ENCODE data around the gene MELTF. TPM values are rescaled to one million over a fixed set of nuclear protein-coding genes. Genes with fewer than 3 reads are reported as not detected.

MELTF gene
- total RNA-seq, 1 experiment from 2014 or later, result 7.3 TPM

GRCh38 chr3:196970547-196971093 is 59.0 kb downstream of the MELTF start:
- H3K27me3 Mint-ChIP-seq (ENCODE audit: low read depth), result peaks cover 55% of the 10 kb centered on the region
- peaks cover 3% of the 10 kb centered on the region; the same call in 1 of the 2 replicates for H3K9me3 Mint-ChIP-seq
- ATAC-seq (no peak), DNase-seq (ENCODE audit: low spot score) (no peak)
- ChIA-PET CTCF (interaction anchor here (1.1 to 1.4 kb wide), 4 partner anchors 11 to 361 kb away, joined by 3 to 7 read pairs (median 4); partner anchors contain the start of gene NCBP2), POLR2A (no interaction called here)
- peaks cover 10% of the 10 kb centered on the region for H3K4me1 Mint-ChIP-seq
- no peak overlapping the region for H3K27ac Mint-ChIP-seq
- no peak for TF ChIP-seq TEAD4 (CRISPR knock-in tag; IDR thresholded peaks at IDR 0.05)
- TF ChIP-seq OVOL2 (CRISPR knock-in tag; IDR thresholded peaks at IDR 0.05; ENCODE audit: borderline replicate concordance), result no peak
- TF ChIP-seq SMAD4 (CRISPR knock-in tag; IDR thresholded peaks at IDR 0.05), result no peak
- no peak for TF ChIP-seq MXD4 (CRISPR knock-in tag; IDR thresholded peaks at IDR 0.05; ENCODE audit: borderline replicate concordance)
- H3K4me3 Mint-ChIP-seq, result peak overlapping the region; percentile 61
- peaks cover 3% of the 10 kb centered on the region; the same call in 1 of the 2 replicates for H3K36me3 Mint-ChIP-seq

DNA sequence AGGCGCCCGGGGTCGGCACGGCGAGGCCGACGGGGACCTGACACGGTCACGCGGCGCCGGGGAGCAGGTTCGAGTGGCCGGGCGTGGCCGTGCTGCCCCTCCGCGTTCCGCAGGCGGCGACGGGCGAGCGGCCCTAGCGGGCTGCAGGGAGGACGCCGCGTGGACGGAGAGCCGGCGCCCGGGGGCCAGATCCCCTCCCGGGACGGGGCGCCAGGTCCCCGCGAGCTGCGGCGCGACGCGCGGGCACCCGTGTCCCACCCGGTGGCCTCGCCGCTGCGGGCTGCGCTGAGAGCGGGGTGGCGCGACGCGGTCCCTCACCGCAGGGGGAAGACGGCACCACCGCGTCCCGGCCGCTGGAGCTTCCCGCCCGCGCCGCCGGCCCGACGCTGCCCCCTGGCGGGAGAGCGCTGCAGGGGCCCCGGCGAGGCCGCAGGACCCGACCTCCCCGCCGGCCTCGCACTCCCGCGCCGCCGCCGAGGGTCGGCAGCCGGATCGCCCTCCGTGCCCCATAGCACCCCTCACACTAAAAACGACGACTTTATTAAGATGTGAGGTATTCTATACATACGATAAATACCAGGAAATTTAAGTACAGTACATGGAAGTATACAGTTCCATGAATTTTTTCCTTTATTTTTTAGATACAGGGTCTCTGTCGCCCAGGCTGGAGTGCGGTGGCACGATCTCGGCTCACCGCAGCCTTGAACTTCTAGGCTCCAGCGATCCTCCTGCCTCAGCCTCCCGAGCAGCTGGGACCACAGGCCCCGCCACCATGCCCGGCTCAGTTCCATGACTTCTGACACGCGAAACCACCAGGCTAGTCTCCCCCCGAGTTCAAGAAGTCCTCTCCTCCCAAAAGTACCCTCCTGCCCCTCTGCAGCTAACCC is 59.7 kb downstream of the MELTF start:
- CTCF ChIA-PET, result interaction anchor here (0.6 to 1.4 kb wide), 12 partner anchors 10 to 360 kb away, joined by 3 to 10 read pairs (median 4); partner anchors contain the start of genes MELTF and NCBP2
- ATAC-seq (peak; percentile 60), DNase-seq (ENCODE audit: low spot score) (peak; percentile 66)
- peaks cover 10% of the 10 kb centered on the region for H3K4me1 Mint-ChIP-seq
- POLR2A ChIA-PET, result interaction anchor here (0.5 kb wide), 1 partner anchor 488 kb away, joined by 3 read pairs; no protein-coding TSS in a partner anchor
- H3K27me3 Mint-ChIP-seq (ENCODE audit: low read depth), result peaks cover 62% of the 10 kb centered on the region
- no peak overlapping the region for H3K27ac Mint-ChIP-seq
- peaks cover 3% of the 10 kb centered on the region; the same call in 1 of the 2 replicates for H3K36me3 Mint-ChIP-seq
- H3K9me3 Mint-ChIP-seq, result peaks cover 3% of the 10 kb centered on the region; the same call in 1 of the 2 replicates
- peak overlapping the region; percentile 61 for H3K4me3 Mint-ChIP-seq
- TF ChIP-seq CREM (CRISPR knock-in tag; IDR thresholded peaks at IDR 0.05), result peak; percentile 39; the same call in 1 of the 2 replicates
- no peak for TF ChIP-seq ZMAT4 (CRISPR knock-in tag; IDR thresholded peaks at IDR 0.05)
- TF ChIP-seq NR1H2 (CRISPR knock-in tag; IDR thresholded peaks at IDR 0.05), result no peak
- TF ChIP-seq E2F1 (CRISPR knock-in tag; IDR thresholded peaks at IDR 0.05), result no peak
- TF ChIP-seq JUN (CRISPR knock-in tag; IDR thresholded peaks at IDR 0.05), result no peak
- peak; percentile 73; the same call in 1 of the 2 replicates for TF ChIP-seq ETV6 (CRISPR knock-in tag; IDR thresholded peaks at IDR 0.05)
- no peak for TF ChIP-seq TP53 (CRISPR knock-in tag; IDR thresholded peaks at IDR 0.05)
- TF ChIP-seq USF1 (CRISPR knock-in tag; IDR thresholded peaks at IDR 0.05), result no peak
- TF ChIP-seq HMGXB4 (CRISPR knock-in tag; IDR thresholded peaks at IDR 0.05), result no peak
- 0 out of 2 replicates have a peak, but pooled peaks have one; percentile 50 for TF ChIP-seq SP1 (CRISPR knock-in tag; conservative IDR thresholded peaks at IDR 0.05)
- TF ChIP-seq JAZF1 (CRISPR knock-in tag; IDR thresholded peaks at IDR 0.05), result no peak
- no peak for TF ChIP-seq ESRRA (CRISPR knock-in tag; IDR thresholded peaks at IDR 0.05; ENCODE audit: borderline replicate concordance)
- TF ChIP-seq HMGA2 (CRISPR knock-in tag; IDR thresholded peaks at IDR 0.05), result no peak
- peak; percentile 75; the same call in 1 of the 2 replicates for TF ChIP-seq E2F5 (CRISPR knock-in tag; IDR thresholded peaks at IDR 0.05)
- TF ChIP-seq ATF6 (CRISPR knock-in tag; IDR thresholded peaks at IDR 0.05), result no peak
- 0 out of 2 replicates have a peak, but pooled peaks have one; percentile 33 for TF ChIP-seq MLX (CRISPR knock-in tag; IDR thresholded peaks at IDR 0.05)
- no peak for TF ChIP-seq OVOL2 (CRISPR knock-in tag; IDR thresholded peaks at IDR 0.05; ENCODE audit: borderline replicate concordance)
- no peak for TF ChIP-seq NR3C1 (CRISPR knock-in tag; conservative IDR thresholded peaks at IDR 0.05; ENCODE audit: low read depth)
- no peak for TF ChIP-seq ZNF219 (CRISPR knock-in tag; IDR thresholded peaks at IDR 0.05; ENCODE audit: borderline replicate concordance)
- TF ChIP-seq, protein P1, sequence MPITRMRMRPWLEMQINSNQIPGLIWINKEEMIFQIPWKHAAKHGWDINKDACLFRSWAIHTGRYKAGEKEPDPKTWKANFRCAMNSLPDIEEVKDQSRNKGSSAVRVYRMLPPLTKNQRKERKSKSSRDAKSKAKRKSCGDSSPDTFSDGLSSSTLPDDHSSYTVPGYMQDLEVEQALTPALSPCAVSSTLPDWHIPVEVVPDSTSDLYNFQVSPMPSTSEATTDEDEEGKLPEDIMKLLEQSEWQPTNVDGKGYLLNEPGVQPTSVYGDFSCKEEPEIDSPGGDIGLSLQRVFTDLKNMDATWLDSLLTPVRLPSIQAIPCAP (CRISPR knock-in tag; IDR thresholded peaks at IDR 0.05), result peak; percentile 6; the same call in 1 of the 2 replicates
- TF ChIP-seq ATF1 (CRISPR knock-in tag; IDR thresholded peaks at IDR 0.05), result no peak
